ENCODE results near the gene ECHDC3. TPM values are rescaled to one million over a fixed set of nuclear protein-coding genes. Genes with fewer than 3 reads are reported as not detected.
A peak's percentile ranks its signal among the peaks of the same experiment; 100 is the strongest.

Gene ECHDC3
- total RNA-seq, 4 donors from 2014 or later: 7.9 to 30.6 (median 19.7) TPM

DNA sequence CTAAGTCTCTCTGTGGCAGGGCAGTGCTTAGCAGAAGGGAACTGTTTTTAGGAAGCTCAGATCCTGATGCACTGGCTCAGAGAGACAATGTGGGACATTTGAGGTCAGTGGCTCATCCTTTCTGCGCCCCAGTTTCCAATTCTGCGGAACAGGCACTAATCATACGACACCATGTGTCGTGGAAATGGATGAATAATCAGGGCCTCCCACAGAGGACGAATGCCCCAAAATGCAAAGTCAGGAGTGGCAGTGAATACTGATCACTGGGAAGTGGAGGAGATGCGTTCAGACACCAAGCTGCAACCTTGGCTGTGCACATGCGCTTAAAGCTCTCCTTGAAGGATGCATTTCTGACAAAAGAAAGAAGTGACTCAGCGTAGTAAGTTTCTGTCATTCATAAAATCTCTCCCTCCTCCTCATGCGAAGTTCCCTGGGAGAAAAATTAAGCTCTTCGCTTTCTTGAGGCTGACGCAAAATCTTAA lies 21.9 kb upstream of the ECHDC3 start:
- H3K36me3 ChIP-seq: no peaks in the 10 kb centered on the region
- no peaks in the 10 kb centered on the region for H3K27me3 ChIP-seq
- WGBS: 89% methylated on average over 11 of the region's 11 CpGs
- intact Hi-C loops (cut with DNase I): no loop called here
- TF ChIP-seq POLR2AphosphoS5 (IDR thresholded peaks at IDR 0.05) (no peak), EP300 (IDR thresholded peaks at IDR 0.05) (no peak), POLR2A (IDR thresholded peaks at IDR 0.05; ENCODE audit: low read depth) (no peak)
- peaks cover 0 to 10% (median 0%) of the 10 kb centered on the region in 4 donors for H3K9me3 ChIP-seq
- no peaks in the 10 kb centered on the region for H3K4me1 ChIP-seq
- H3K27ac ChIP-seq (replicated peaks in 1 of 4): no peak overlapping the region
- H3K4me3 ChIP-seq: no peak overlapping the region
- no peak for DNase-seq (ENCODE audit: extremely low spot score)

DNA sequence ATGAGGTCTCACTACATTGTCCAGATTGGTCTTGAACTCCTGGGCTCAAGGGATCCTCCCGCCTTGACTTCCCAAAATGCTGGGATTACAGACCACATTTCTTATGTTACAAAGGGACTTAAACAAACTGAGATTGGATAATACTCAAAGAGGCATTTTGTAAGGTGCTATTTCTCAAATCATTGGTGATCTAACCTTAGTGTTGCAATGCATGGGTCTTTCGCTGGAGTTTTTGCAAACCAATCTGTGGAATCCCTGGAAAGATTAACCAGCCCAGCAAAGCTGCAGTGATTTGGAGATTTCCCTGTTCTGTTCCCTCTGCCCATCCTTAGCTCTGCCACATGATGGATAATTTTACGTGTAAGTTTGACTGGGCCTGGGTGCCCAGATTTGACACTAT lies 20.4 kb upstream of the ECHDC3 start:
- Histone ChIP-seq H3K27ac (replicated peaks in 1 of 4) (no peak overlapping the region), H3K27me3 (no peaks in the 10 kb centered on the region), H3K4me3 (no peak overlapping the region), H3K36me3 (no peaks in the 10 kb centered on the region), H3K4me1 (no peaks in the 10 kb centered on the region), H3K9me3 (peaks cover 0 to 8% (median 0%) of the 10 kb centered on the region in 4 donors)
- TF ChIP-seq EP300 (IDR thresholded peaks at IDR 0.05) (no peak), POLR2AphosphoS5 (IDR thresholded peaks at IDR 0.05) (no peak), POLR2A (IDR thresholded peaks at IDR 0.05; ENCODE audit: low read depth) (no peak)
- TF ChIP-seq, protein P1, sequence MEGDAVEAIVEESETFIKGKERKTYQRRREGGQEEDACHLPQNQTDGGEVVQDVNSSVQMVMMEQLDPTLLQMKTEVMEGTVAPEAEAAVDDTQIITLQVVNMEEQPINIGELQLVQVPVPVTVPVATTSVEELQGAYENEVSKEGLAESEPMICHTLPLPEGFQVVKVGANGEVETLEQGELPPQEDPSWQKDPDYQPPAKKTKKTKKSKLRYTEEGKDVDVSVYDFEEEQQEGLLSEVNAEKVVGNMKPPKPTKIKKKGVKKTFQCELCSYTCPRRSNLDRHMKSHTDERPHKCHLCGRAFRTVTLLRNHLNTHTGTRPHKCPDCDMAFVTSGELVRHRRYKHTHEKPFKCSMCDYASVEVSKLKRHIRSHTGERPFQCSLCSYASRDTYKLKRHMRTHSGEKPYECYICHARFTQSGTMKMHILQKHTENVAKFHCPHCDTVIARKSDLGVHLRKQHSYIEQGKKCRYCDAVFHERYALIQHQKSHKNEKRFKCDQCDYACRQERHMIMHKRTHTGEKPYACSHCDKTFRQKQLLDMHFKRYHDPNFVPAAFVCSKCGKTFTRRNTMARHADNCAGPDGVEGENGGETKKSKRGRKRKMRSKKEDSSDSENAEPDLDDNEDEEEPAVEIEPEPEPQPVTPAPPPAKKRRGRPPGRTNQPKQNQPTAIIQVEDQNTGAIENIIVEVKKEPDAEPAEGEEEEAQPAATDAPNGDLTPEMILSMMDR (IDR thresholded peaks at IDR 0.05): no peak
- intact Hi-C loops (cut with DNase I): no loop called here
- 96% methylated on average over 3 of the region's 3 CpGs for WGBS
- no peak for DNase-seq (ENCODE audit: extremely low spot score)

DNA sequence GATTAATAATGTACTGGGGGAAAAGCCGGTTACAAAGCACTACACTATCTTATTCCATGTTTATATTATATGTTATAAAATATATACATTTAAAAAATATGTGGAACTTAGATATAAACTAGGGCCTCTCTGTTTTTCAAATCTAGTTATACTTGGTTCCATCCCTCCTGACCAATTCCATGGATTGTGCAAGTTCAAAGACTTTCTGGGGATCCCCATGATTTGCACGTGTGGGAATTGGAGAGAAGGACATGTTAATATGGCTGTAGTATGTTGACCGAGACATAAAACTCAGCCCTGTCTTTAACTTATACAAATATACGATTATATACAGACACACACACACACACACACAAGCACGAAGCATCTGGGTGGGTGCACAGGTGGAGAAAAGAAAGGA lies 18.8 kb upstream of the ECHDC3 start:
- DNase-seq (ENCODE audit: extremely low spot score): no peak
- peaks cover 0 to 2% (median 0%) of the 10 kb centered on the region in 4 donors for H3K9me3 ChIP-seq
- intact Hi-C loops (cut with DNase I): no loop called here
- H3K27ac ChIP-seq (replicated peaks in 1 of 4): no peak overlapping the region
- no peaks in the 10 kb centered on the region for H3K27me3 ChIP-seq
- TF ChIP-seq EP300 (IDR thresholded peaks at IDR 0.05): no peak
- TF ChIP-seq POLR2AphosphoS5 (IDR thresholded peaks at IDR 0.05): no peak
- no peak for TF ChIP-seq POLR2A (IDR thresholded peaks at IDR 0.05; ENCODE audit: low read depth)
- TF ChIP-seq, protein P1 (IDR thresholded peaks at IDR 0.05): no peak
- H3K4me3 ChIP-seq: no peak overlapping the region
- H3K4me1 ChIP-seq: no peaks in the 10 kb centered on the region
- H3K36me3 ChIP-seq: no peaks in the 10 kb centered on the region
- 79% methylated on average over 5 of the region's 5 CpGs for WGBS

DNA sequence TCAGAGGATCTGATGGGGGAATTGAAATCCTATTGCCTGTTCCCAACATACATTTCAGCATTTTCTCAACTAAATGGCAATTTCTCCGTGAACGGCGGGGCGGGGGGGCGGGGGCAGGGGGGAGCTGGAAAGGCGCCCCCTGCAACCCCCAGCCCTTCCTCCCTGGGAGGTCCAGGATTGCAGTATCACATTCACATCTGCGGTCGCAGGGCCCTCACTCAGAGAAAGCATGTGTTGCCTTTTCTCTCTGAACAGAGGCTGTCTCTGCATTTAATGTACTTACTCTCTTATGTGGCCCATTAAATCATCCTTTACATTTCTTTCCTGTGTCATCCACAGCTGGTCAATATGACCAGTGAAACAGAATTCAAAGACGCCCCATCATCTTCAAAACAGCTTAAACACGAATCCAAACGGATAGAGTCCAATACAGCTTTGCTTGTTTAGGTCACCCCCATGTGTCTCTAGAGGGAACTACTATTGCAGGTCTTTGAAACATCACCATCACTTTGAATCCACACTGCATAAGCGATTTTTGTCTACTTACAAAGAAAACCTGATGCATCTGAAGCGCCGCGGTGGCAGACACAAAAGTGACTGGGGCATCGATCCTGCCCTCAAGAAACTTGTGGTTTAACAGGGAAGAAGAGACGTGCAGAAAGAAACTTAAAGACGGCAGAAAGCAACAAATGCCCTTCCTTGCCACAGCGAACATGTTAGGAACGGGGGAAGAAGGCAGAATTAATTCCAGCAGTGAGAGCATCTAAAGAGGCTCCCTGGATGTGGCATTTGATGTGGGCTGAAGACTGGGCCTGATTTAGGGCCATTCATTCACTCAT lies 17.0 kb upstream of the ECHDC3 start:
- WGBS: 65% methylated on average over 20 of the region's 20 CpGs
- Histone ChIP-seq H3K4me1 (no peaks in the 10 kb centered on the region), H3K36me3 (no peaks in the 10 kb centered on the region), H3K27me3 (no peaks in the 10 kb centered on the region), H3K4me3 (no peak overlapping the region), H3K27ac (replicated peaks in 1 of 4) (no peak overlapping the region), H3K9me3 (peaks cover 0 to 4% (median 0%) of the 10 kb centered on the region in 4 donors)
- TF ChIP-seq, protein P1 (IDR thresholded peaks at IDR 0.05): peak; percentile 53 to 63 (median 53)
- TF ChIP-seq POLR2AphosphoS5 (IDR thresholded peaks at IDR 0.05) (no peak), POLR2A (IDR thresholded peaks at IDR 0.05; ENCODE audit: low read depth) (no peak), EP300 (IDR thresholded peaks at IDR 0.05) (no peak)
- no peak for DNase-seq (ENCODE audit: extremely low spot score)
- intact Hi-C loops (cut with DNase I): loop anchor here (5.0 kb wide), 1 partner anchor 208 kb away; no protein-coding TSS in a partner anchor

DNA sequence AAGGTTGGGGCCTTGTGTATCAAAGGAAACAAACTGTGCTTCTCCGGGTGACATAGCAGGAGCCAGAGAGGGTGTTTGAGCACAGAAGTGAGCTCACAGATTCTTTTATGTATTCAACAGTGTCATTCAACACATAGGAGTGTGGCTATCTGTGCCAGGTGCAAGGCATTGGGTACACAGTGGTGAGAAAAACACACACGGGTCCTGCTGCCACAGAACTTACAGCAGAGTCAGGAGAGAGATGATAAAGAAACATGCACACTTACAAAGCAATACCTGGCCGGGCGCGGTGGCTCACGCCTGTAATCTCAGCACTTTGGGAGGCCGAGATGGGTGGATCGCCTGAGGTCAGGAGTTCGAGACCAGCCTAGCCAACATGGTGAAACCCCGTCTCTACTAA lies 16.3 kb upstream of the ECHDC3 start:
- no peak for TF ChIP-seq POLR2AphosphoS5 (IDR thresholded peaks at IDR 0.05)
- no peak for TF ChIP-seq POLR2A (IDR thresholded peaks at IDR 0.05; ENCODE audit: low read depth)
- TF ChIP-seq EP300 (IDR thresholded peaks at IDR 0.05): no peak
- TF ChIP-seq, protein P1 (IDR thresholded peaks at IDR 0.05): no peak
- H3K9me3 ChIP-seq: peaks cover 0 to 4% (median 0%) of the 10 kb centered on the region in 4 donors
- WGBS: 88% methylated on average over 10 of the region's 10 CpGs
- H3K36me3 ChIP-seq: no peaks in the 10 kb centered on the region
- no peaks in the 10 kb centered on the region for H3K27me3 ChIP-seq
- H3K4me3 ChIP-seq: no peak overlapping the region
- H3K27ac ChIP-seq (replicated peaks in 1 of 4): no peak overlapping the region
- DNase-seq (ENCODE audit: extremely low spot score): no peak
- intact Hi-C loops (cut with DNase I): loop anchor here (5.0 kb wide), 1 partner anchor 209 kb away; no protein-coding TSS in a partner anchor
- no peaks in the 10 kb centered on the region for H3K4me1 ChIP-seq

Data from esophagus muscularis mucosa (tissue), 4 donors.